ENCODE data around the gene CTNNA1.

- TF ChIP-seq GABPA (IDR thresholded peaks at IDR 0.05; ENCODE audit: low read depth), result no peak
- TF ChIP-seq CTCF (IDR thresholded peaks at IDR 0.05), result no peak
- no peak for TF ChIP-seq SMC3 (IDR thresholded peaks at IDR 0.05; ENCODE audit: low read depth, low read length)
- TF ChIP-seq GATA2 (CRISPR knock-in tag; IDR thresholded peaks at IDR 0.05), result no peak
- no peak for TF ChIP-seq EZH2phosphoT487 (IDR thresholded peaks at IDR 0.05; ENCODE audit: borderline replicate concordance, low read depth)
- TF ChIP-seq EP300 (IDR thresholded peaks at IDR 0.05; ENCODE audit: borderline replicate concordance in 1 of 2, low read depth in 1 of 2, low read length in 1 of 2), result no peak
- TF ChIP-seq USF2 (IDR thresholded peaks at IDR 0.05; ENCODE audit: borderline replicate concordance, low read depth, low read length), result no peak
- TF ChIP-seq USF1 (IDR thresholded peaks at IDR 0.05; ENCODE audit: borderline replicate concordance, low read depth), result no peak
- no peak for TF ChIP-seq FOXJ3 (CRISPR knock-in tag; IDR thresholded peaks at IDR 0.05)
- no peak for TF ChIP-seq TCF12 (IDR thresholded peaks at IDR 0.05)
- TF ChIP-seq YY1 (IDR thresholded peaks at IDR 0.05; ENCODE audit: low read depth), result no peak
Measured at GRCh38 chr5:138853132-138853531, 99.9 kb downstream of the CTNNA1 start.

All from SK-N-SH (cell line).